ENCODE data around the gene NDEL1. TPM values are rescaled to one million over a fixed set of nuclear protein-coding genes. Genes with fewer than 3 reads are reported as not detected.

NDEL1 gene
- total RNA-seq, 1 donor from 2014 or later = 68.2 TPM

GRCh38 chr17:8465759-8466158 lies 30.1 kb downstream of the NDEL1 start:
- TF ChIP-seq CTCF (IDR thresholded peaks at IDR 0.05) = no peak
- Mint-ChIP-seq H3K36me3 (ENCODE audit: unreplicated experiment) (peaks cover 33% of the 10 kb centered on the region), H3K27ac (ENCODE audit: unreplicated experiment) (no peak overlapping the region), H3K4me3 (ENCODE audit: unreplicated experiment) (no peak overlapping the region), H3K4me1 (ENCODE audit: unreplicated experiment) (peaks cover 18% of the 10 kb centered on the region), H3K9me3 (ENCODE audit: unreplicated experiment) (no peaks in the 10 kb centered on the region), H3K27me3 (ENCODE audit: unreplicated experiment) (no peaks in the 10 kb centered on the region)
- no peak for DNase-seq (ENCODE audit: extremely low spot score, unreplicated experiment)

GRCh38 chr17:8466456-8466855 lies 30.8 kb downstream of the NDEL1 start:
- Mint-ChIP-seq H3K27me3 (ENCODE audit: unreplicated experiment) (no peaks in the 10 kb centered on the region), H3K4me1 (ENCODE audit: unreplicated experiment) (peaks cover 18% of the 10 kb centered on the region), H3K27ac (ENCODE audit: unreplicated experiment) (no peak overlapping the region), H3K4me3 (ENCODE audit: unreplicated experiment) (no peak overlapping the region), H3K36me3 (ENCODE audit: unreplicated experiment) (peaks cover 34% of the 10 kb centered on the region), H3K9me3 (ENCODE audit: unreplicated experiment) (no peaks in the 10 kb centered on the region)
- no peak for TF ChIP-seq CTCF (IDR thresholded peaks at IDR 0.05)
- no peak for DNase-seq (ENCODE audit: extremely low spot score, unreplicated experiment)

- TF ChIP-seq CTCF (IDR thresholded peaks at IDR 0.05) = no peak
- no peak overlapping the region for H3K27ac Mint-ChIP-seq (ENCODE audit: unreplicated experiment)
Observed at GRCh38 chr17:8466873-8467272, 31.2 kb downstream of the NDEL1 start.

GRCh38 chr17:8467527-8467926 lies 31.8 kb downstream of the NDEL1 start:
- H3K27ac Mint-ChIP-seq (ENCODE audit: unreplicated experiment) = no peak overlapping the region
- H3K36me3 Mint-ChIP-seq (ENCODE audit: unreplicated experiment) = peaks cover 31% of the 10 kb centered on the region
- H3K27me3 Mint-ChIP-seq (ENCODE audit: unreplicated experiment) = no peaks in the 10 kb centered on the region
- H3K4me1 Mint-ChIP-seq (ENCODE audit: unreplicated experiment) = peaks cover 18% of the 10 kb centered on the region
- no peak overlapping the region for H3K4me3 Mint-ChIP-seq (ENCODE audit: unreplicated experiment)
- no peak for DNase-seq (ENCODE audit: extremely low spot score, unreplicated experiment)
- TF ChIP-seq CTCF (IDR thresholded peaks at IDR 0.05) = no peak
- no peaks in the 10 kb centered on the region for H3K9me3 Mint-ChIP-seq (ENCODE audit: unreplicated experiment)

More at GRCh38 chr17:8466873-8467272, 31.2 kb downstream of the NDEL1 start:
- Mint-ChIP-seq H3K4me1 (ENCODE audit: unreplicated experiment) (peaks cover 18% of the 10 kb centered on the region), H3K27me3 (ENCODE audit: unreplicated experiment) (no peaks in the 10 kb centered on the region), H3K36me3 (ENCODE audit: unreplicated experiment) (peaks cover 31% of the 10 kb centered on the region), H3K4me3 (ENCODE audit: unreplicated experiment) (no peak overlapping the region), H3K9me3 (ENCODE audit: unreplicated experiment) (no peaks in the 10 kb centered on the region)
- DNase-seq (ENCODE audit: extremely low spot score, unreplicated experiment) = no peak

- DNase-seq (ENCODE audit: extremely low spot score, unreplicated experiment) = no peak
- no peaks in the 10 kb centered on the region for H3K9me3 Mint-ChIP-seq (ENCODE audit: unreplicated experiment)
- no peaks in the 10 kb centered on the region for H3K27me3 Mint-ChIP-seq (ENCODE audit: unreplicated experiment)
- peaks cover 18% of the 10 kb centered on the region for H3K4me1 Mint-ChIP-seq (ENCODE audit: unreplicated experiment)
- H3K36me3 Mint-ChIP-seq (ENCODE audit: unreplicated experiment) = peaks cover 31% of the 10 kb centered on the region
- no peak overlapping the region for H3K4me3 Mint-ChIP-seq (ENCODE audit: unreplicated experiment)
- no peak for TF ChIP-seq CTCF (IDR thresholded peaks at IDR 0.05)
- no peak overlapping the region for H3K27ac Mint-ChIP-seq (ENCODE audit: unreplicated experiment)
Observed at GRCh38 chr17:8468127-8468526, 32.4 kb downstream of the NDEL1 start.

All from osteocyte (in vitro differentiated cells).